AG04450 (cell line): Measurements from ENCODE around the gene ECHS1. TPM values are rescaled to one million over a fixed set of nuclear protein-coding genes. Genes with fewer than 3 reads are reported as not detected.

ENCODE experiments used
- CTCF ChIA-PET: fragments of 300-600, 350-600 bp; formaldehyde crosslinking; extraction: SDS; loops from one replicate; lab custom pipeline; 2022; ENCODE audit warnings: antibody characterized with exemption, inconsistent platforms; lab: Charles Lee
- POLR2A ChIA-PET: fragments of 350-600 bp; formaldehyde crosslinking; extraction: SDS; loops from one replicate; lab custom pipeline; 2021; ENCODE audit warnings: antibody characterized with exemption, inconsistent platforms; lab: Yijun Ruan, JAX
- DNase-seq: peaks from one replicate; pipeline ENCODE4 v3.0.0-alpha.2; 2011; ENCODE audit warnings: low read depth, low spot score
- H3K27ac ChIP-seq: one replicate; pipeline ENCODE4 v1.5.1; 2012; ENCODE audit warnings: low read depth, low read length, control low read depth
- H3K27me3 ChIP-seq: one replicate; pipeline ENCODE4 v1.6.0; 2012; ENCODE audit warnings: low read length; ENCODE audit not compliant: control insufficient read depth, insufficient read depth
- H3K4me3 ChIP-seq: 2 replicates; pipeline ENCODE4 v1.5.1; 2011; ENCODE audit warnings: mild to moderate bottlenecking, low read depth, low read length, control low read depth
- H3K9me3 ChIP-seq: 2 replicates; pipeline ENCODE4 v1.5.1; 2012; ENCODE audit warnings: low read length; ENCODE audit not compliant: control insufficient read depth, insufficient read depth
- CTCF ChIP-seq: IDR thresholded peaks from 2 replicates; pipeline ENCODE4 v1.5.1; 2011; ENCODE audit warnings: low read depth, low read length, control low read depth, inconsistent platforms
- polyA plus RNA-seq: library from polyadenylated mRNA; depleted of rRNA; stranded (reverse); fragments of >200 nt; gene quantifications from 2 replicates; pipeline ENCODE4 v1.2.3, GENCODE V29; 2011; rRNA removed
- small RNA-seq: library from RNA; depleted of rRNA; stranded (forward); fragments of <200 nt; gene quantifications from one replicate; pipeline ENCODE3, GENCODE V24; 2012; ENCODE audit warnings: low read depth; ENCODE audit not compliant: insufficient read length

ECHS1 gene
- polyA plus RNA-seq, 1 experiment: 56.6 TPM

DNA sequence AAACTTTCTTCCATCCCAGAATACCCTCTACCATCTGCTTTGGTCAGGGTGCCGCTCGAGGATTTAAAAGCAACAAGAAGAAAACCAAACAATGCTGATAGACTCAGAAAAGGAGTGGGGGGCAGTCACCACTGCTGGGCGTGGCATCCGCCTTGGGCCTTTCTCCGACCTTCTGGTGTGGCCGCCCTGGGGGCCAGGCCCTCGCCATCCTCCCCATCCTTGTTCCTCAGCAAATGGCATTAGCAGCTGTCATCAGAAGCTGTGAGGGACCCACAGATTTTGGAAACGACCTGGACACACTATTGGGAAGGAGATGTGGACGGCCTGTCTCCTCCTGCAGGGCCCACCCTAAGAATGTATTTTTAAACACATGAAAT lies 60.4 kb downstream of the ECHS1 start:
- ChIA-PET POLR2A (no interaction called here), CTCF (no interaction called here)
- Histone ChIP-seq H3K9me3 (peaks cover 14% of the 10 kb centered on the region), H3K27ac (no peak overlapping the region), H3K27me3 (no peaks in the 10 kb centered on the region), H3K4me3 (no peak overlapping the region)
- TF ChIP-seq CTCF: no peak
- DNase-seq: no peak

Small RNA genes within 50 kb of the gene (small RNA-seq; reads per million reads assigned to genes)
- gene AL360181.4: not detected
- not detected for gene BANF1P2
- gene MIR3944: 0.81 reads per million

Other genes with a start within 250 kb of the ECHS1 start
- gene KNDC1, start 213.1 kb downstream of the ECHS1 start, polyA plus RNA-seq: 0.46 and 0.56 TPM in 2 replicates
- not detected in 2 replicates for gene UTF1, start 143.1 kb downstream of the ECHS1 start, polyA plus RNA-seq
- not detected in 2 replicates for gene VENTX, start 135.5 kb downstream of the ECHS1 start, polyA plus RNA-seq
- 0.25 and 0.36 TPM in 2 replicates for gene ADAM8, start 96.5 kb downstream of the ECHS1 start, polyA plus RNA-seq
- gene TUBGCP2, start 64.5 kb downstream of the ECHS1 start, polyA plus RNA-seq: 40.0 and 45.1 TPM in 2 replicates
- 21.6 and 31.3 TPM in 2 replicates for gene ZNF511, start 64.4 kb downstream of the ECHS1 start, polyA plus RNA-seq
- gene CALY, start 36.5 kb downstream of the ECHS1 start, polyA plus RNA-seq: 0.16 and 0.41 TPM in 2 replicates
- not detected in 2 replicates for gene PRAP1, start 26.0 kb downstream of the ECHS1 start, polyA plus RNA-seq
- 17.8 and 24.3 TPM in 2 replicates for gene FUOM, start 15.3 kb downstream of the ECHS1 start, polyA plus RNA-seq
- gene PAOX, start 5.9 kb upstream of the ECHS1 start, polyA plus RNA-seq: 3.0 and 3.1 TPM in 2 replicates
- gene MTG1, start 20.8 kb upstream of the ECHS1 start, polyA plus RNA-seq: 36.1 and 40.2 TPM in 2 replicates
- 1.1 and 1.2 TPM in 2 replicates for gene SPRN, start 51.3 kb upstream of the ECHS1 start, polyA plus RNA-seq
- 0.67 and 0.96 TPM in 2 replicates for gene SCART1, start 80.6 kb upstream of the ECHS1 start, polyA plus RNA-seq
- 1.1 and 1.3 TPM in 2 replicates for gene CYP2E1, start 154.0 kb upstream of the ECHS1 start, polyA plus RNA-seq
- gene SYCE1, start 192.2 kb upstream of the ECHS1 start, polyA plus RNA-seq: not detected in 2 replicates